HepG2 (cell line): ENCODE data around the gene PIGL. TPM values are rescaled to one million over a fixed set of nuclear protein-coding genes. Genes with fewer than 3 reads are reported as not detected.

Experiments used
- AHDC1 ChIP-seq: sonication (generic); formaldehyde crosslinking; IDR thresholded peaks from 2 replicates; pipeline ENCODE4 v1.5.1; 2020; ENCODE audit warnings: mild to moderate bottlenecking, missing genetic modification reagents, borderline replicate concordance
- ARID3A ChIP-seq: IDR thresholded peaks from 2 replicates; pipeline ENCODE4 v1.6.1; 2012; ENCODE audit warnings: low read depth, low read length, improper control_type of control experiment
- RCOR2 ChIP-seq: IDR thresholded peaks from 2 replicates; pipeline ENCODE4 v1.6.1; 2016; ENCODE audit warnings: missing biosample characterization, missing genetic modification reagents
- SNAI1 ChIP-seq: sonication (generic); formaldehyde crosslinking; IDR thresholded peaks from 2 replicates; pipeline ENCODE4 v1.5.0; 2020; ENCODE audit warnings: mild to moderate bottlenecking, missing genetic modification reagents, borderline replicate concordance
- SNAPC4 ChIP-seq: sonication (generic); formaldehyde crosslinking; IDR thresholded peaks from 2 replicates; pipeline ENCODE4 v1.4.0; 2020; ENCODE audit warnings: mild to moderate bottlenecking, missing genetic modification reagents
- ZFP82 ChIP-seq: sonication (generic); formaldehyde crosslinking; IDR thresholded peaks from 2 replicates; pipeline ENCODE4 v1.5.1; 2020; ENCODE audit warnings: mild to moderate bottlenecking, missing genetic modification reagents, borderline replicate concordance
- ZGPAT ChIP-seq: IDR thresholded peaks from 2 replicates; pipeline ENCODE4 v1.6.1; 2016; ENCODE audit warnings: mild to moderate bottlenecking
- ZNF816 ChIP-seq: sonication (generic); formaldehyde crosslinking; IDR thresholded peaks from 2 replicates; pipeline ENCODE4 v1.8.0; 2022; ENCODE audit warnings: missing genetic modification reagents, mild to moderate bottlenecking, borderline replicate concordance
- polyA plus RNA-seq, 8 experiments: library from polyadenylated mRNA; depleted of rRNA in 3 of 8; stranded (reverse) in 7 of 8; unstranded in 1 of 8; fragments of >200 nt; fragmentation: Illumina TruSeq in 4 of 8; extraction: Trizol in 4 of 8; gene quantifications; 2 replicates each; pipeline versions ENCODE4 v1.2.1 to v1.2.3, GENCODE V29; 2011 to 2016; ENCODE audit warnings: low read depth in 4 of 8, missing spikeins in 1 of 8, mixed read lengths in 1 of 8; ENCODE audit not compliant: insufficient read depth in 1 of 8
- total RNA-seq, 5 experiments: library from RNA; depleted of rRNA; stranded (reverse); fragments of >200 nt; fragmentation: Illumina TruSeq; extraction: Trizol; gene quantifications; 2 replicates each; pipeline ENCODE4 v1.2.3, GENCODE V29; 2016; ENCODE audit warnings: low read depth in 1 of 5
- TF ChIP-seq, protein P1 (sequence below): IDR thresholded peaks from 2 replicates; pipeline ENCODE4 v1.6.1; 2016
- TF ChIP-seq, protein P2 (sequence below): sonication (generic); formaldehyde crosslinking; IDR thresholded peaks from 2 replicates; pipeline ENCODE4 v1.4.0; 2020; ENCODE audit warnings: missing genetic modification reagents

PIGL gene
- total and polyA plus RNA-seq, 2 of the 13 experiments (the other 11 are each of a cell fraction or from before 2014, with no cell fraction given) = 28.5 to 63.8 TPM

GRCh38 chr17:16288860-16289571, 72.0 kb downstream of the PIGL start (continued):
- no peak for TF ChIP-seq SNAPC4
- TF ChIP-seq, protein P1, sequence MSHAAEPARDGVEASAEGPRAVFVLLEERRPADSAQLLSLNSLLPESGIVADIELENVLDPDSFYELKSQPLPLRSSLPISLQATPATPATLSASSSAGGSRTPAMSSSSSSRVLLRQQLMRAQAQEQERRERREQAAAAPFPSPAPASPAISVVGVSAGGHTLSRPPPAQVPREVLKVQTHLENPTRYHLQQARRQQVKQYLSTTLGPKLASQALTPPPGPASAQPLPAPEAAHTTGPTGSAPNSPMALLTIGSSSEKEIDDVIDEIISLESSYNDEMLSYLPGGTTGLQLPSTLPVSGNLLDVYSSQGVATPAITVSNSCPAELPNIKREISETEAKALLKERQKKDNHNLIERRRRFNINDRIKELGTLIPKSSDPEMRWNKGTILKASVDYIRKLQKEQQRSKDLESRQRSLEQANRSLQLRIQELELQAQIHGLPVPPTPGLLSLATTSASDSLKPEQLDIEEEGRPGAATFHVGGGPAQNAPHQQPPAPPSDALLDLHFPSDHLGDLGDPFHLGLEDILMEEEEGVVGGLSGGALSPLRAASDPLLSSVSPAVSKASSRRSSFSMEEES = peak; percentile 31; the same call in 1 of the 2 replicates
- no peak for TF ChIP-seq SNAI1 (CRISPR knock-in tag)
- peak; percentile 69; the same call in 1 of the 2 replicates for TF ChIP-seq AHDC1
- peak; percentile 89; the same call in 1 of the 2 replicates for TF ChIP-seq RCOR2 (CRISPR knock-in tag)
- TF ChIP-seq, protein P2, sequence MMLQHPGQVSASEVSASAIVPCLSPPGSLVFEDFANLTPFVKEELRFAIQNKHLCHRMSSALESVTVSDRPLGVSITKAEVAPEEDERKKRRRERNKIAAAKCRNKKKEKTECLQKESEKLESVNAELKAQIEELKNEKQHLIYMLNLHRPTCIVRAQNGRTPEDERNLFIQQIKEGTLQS (CRISPR knock-in tag) = peak; percentile 66; the same call in 1 of the 2 replicates
- no peak; the same call in 1 of the 2 replicates for TF ChIP-seq ZGPAT (CRISPR knock-in tag)
- peak; percentile 53; the same call in 1 of the 2 replicates for TF ChIP-seq ARID3A
- no peak for TF ChIP-seq ZNF816
- TF ChIP-seq ZFP82 = no peak
